ENCODE measurements around the gene ZFP91. TPM values are rescaled to one million over a fixed set of nuclear protein-coding genes. Genes with fewer than 3 reads are reported as not detected.

ZFP91 gene
- total and polyA plus RNA-seq, 2 of the 4 experiments (the other 2 are of a cell fraction): 20.7 to 25.3 TPM

GRCh38 chr11:58549644-58550043 lies 29.2 kb upstream of the ZFP91 start:
- H4K5ac ChIP-seq (ENCODE audit: low read depth, low read length): no peak overlapping the region
- H4K8ac ChIP-seq (ENCODE audit: low read depth in 2 of 2, low read length in 2 of 2): no peak overlapping the region
- dilution Hi-C loops (cut with HindIII; ENCODE audit: low sequenced_read_pairs, unreplicated experiment): no loop called here
- no peak overlapping the region for H4K91ac ChIP-seq (ENCODE audit: insufficient read depth, low read depth, low read length)
- no peak overlapping the region for H2BK120ac ChIP-seq (ENCODE audit: low read depth, low read length)
- H3K4me3 ChIP-seq (ENCODE audit: insufficient read depth, low read depth, low read length): no peak overlapping the region
- intact Hi-C loops (cut with micrococcal nuclease): no loop called here
- H3K27ac ChIP-seq (ENCODE audit: insufficient read depth, low read length): no peak overlapping the region
- ChIA-PET POLR2A (ENCODE audit: unreplicated experiment) (no interaction called here), CTCF (no interaction called here)
- H2BK20ac ChIP-seq (ENCODE audit: low read depth, low read length): no peak overlapping the region
- WGBS, 2 experiments (ENCODE audit: extremely low coverage in 2 of 2, insufficient read length in 1 of 2): 94% methylated on average over 3 of the region's 7 CpGs; no CpG with 5 or more reads in 1 of the 2 experiments
- H3K56ac ChIP-seq (ENCODE audit: extremely low read depth, insufficient read depth, low read length): no peak overlapping the region
- no peak overlapping the region for H2BK15ac ChIP-seq (ENCODE audit: low read depth, low read length)
- no peak overlapping the region for H3K4me2 ChIP-seq (ENCODE audit: low read depth, low read length)
- no peaks in the 10 kb centered on the region for H3K4me1 ChIP-seq (ENCODE audit: control insufficient read depth, insufficient read depth, low read length)
- H3K4ac ChIP-seq (ENCODE audit: low read depth, low read length): no peak overlapping the region
- no peak for ATAC-seq (ENCODE audit: low read depth)
- no peak overlapping the region for H2AFZ ChIP-seq (replicated peaks; ENCODE audit: low read length, poor library complexity)
- H4K20me1 ChIP-seq (ENCODE audit: insufficient read depth, low read length): no peaks in the 10 kb centered on the region
- no peaks in the 10 kb centered on the region for H3K9me3 ChIP-seq (ENCODE audit: control insufficient read depth, insufficient read depth, low read length)
- H3K36me3 ChIP-seq (ENCODE audit: control insufficient read depth, insufficient read depth, low read length): peaks cover 22% of the 10 kb centered on the region
- in situ Hi-C loops (cut with MboI; ENCODE audit: low sequenced_read_pairs): no loop called here
- H3K9ac ChIP-seq (ENCODE audit: low read depth, low read length): no peak overlapping the region
- no peak overlapping the region for H2AK9ac ChIP-seq (replicated peaks; ENCODE audit: low read depth, low read length, poor library complexity)
- no peaks in the 10 kb centered on the region for H3K79me1 ChIP-seq (ENCODE audit: low read depth in 1 of 2, low read length in 2 of 2)
- H3K18ac ChIP-seq (ENCODE audit: low read depth, low read length): no peak overlapping the region
- 0 out of 2 replicates have a peak, but pooled peaks cover 3% of the 10 kb centered on the region for H3K9me1 ChIP-seq (ENCODE audit: insufficient read depth, low read length)
- TF ChIP-seq RFX5 (IDR thresholded peaks at IDR 0.05; ENCODE audit: low read depth, low read length) (no peak), RCOR1 (IDR thresholded peaks at IDR 0.05; ENCODE audit: insufficient replicate concordance, low read length) (no peak), BHLHE40 (IDR thresholded peaks at IDR 0.05; ENCODE audit: low read depth, low read length) (no peak), MAFK (IDR thresholded peaks at IDR 0.05; ENCODE audit: low read depth, low read length) (no peak), POLR2A (IDR thresholded peaks at IDR 0.05; ENCODE audit: low read depth, low read length) (no peak)
- H2AK5ac ChIP-seq (ENCODE audit: low read depth, low read length): no peak overlapping the region
- DNase-seq: no peak
- no peak overlapping the region for H3K23ac ChIP-seq (ENCODE audit: low read depth, low read length)
- no TSS peak for BruUV-seq (replicated peaks)
- H2BK5ac ChIP-seq (ENCODE audit: low read depth, low read length, poor library complexity, severe bottlenecking): no peak overlapping the region
- H3K14ac ChIP-seq (replicated peaks; ENCODE audit: low read depth, low read length): no peak overlapping the region
- H3K27me3 ChIP-seq (ENCODE audit: control insufficient read depth, insufficient read depth, low read length): no peaks in the 10 kb centered on the region
